Astrocyte (in vitro differentiated cells and primary cell): Measurements from ENCODE around the gene AMN. TPM values are rescaled to one million over a fixed set of nuclear protein-coding genes. Genes with fewer than 3 reads are reported as not detected.

Experiments
- DNase-seq: peaks from one replicate; pipeline ENCODE4 v3.0.0-alpha.2; 2010; ENCODE audit warnings: low read depth
- FAIRE-seq: peaks from 2 replicates; lab custom pipeline; 2011; peaks lifted over from hg19 to GRCh38; lab: Jason Lieb, UNC
- H2AFZ ChIP-seq: 2 replicates; pipeline ENCODE4 v1.6.0; 2012; ENCODE audit warnings: low read depth, low read length, inconsistent platforms
- H3K27ac ChIP-seq: 2 replicates; pipeline ENCODE4 v1.5.1; 2011; ENCODE audit warnings: low read depth, low read length, inconsistent platforms
- H3K27me3 ChIP-seq: 2 replicates; pipeline ENCODE4 v1.6.0; 2011; ENCODE audit warnings: low read length, inconsistent platforms; ENCODE audit not compliant: insufficient read depth
- H3K36me3 ChIP-seq: 2 replicates; pipeline ENCODE4 v1.5.1; 2011; ENCODE audit warnings: low read length, inconsistent platforms; ENCODE audit not compliant: insufficient read depth
- H3K4me1 ChIP-seq: 2 replicates; pipeline ENCODE4 v1.5.1; 2011; ENCODE audit warnings: low read length, inconsistent platforms; ENCODE audit not compliant: insufficient read depth
- H3K4me2 ChIP-seq: 2 replicates; pipeline ENCODE4 v1.6.0; 2012; ENCODE audit warnings: low read length, inconsistent platforms
- H3K4me3 ChIP-seq: 2 replicates; pipeline ENCODE4 v1.5.1; 2011; ENCODE audit warnings: low read depth, mild to moderate bottlenecking, low read length, inconsistent platforms; ENCODE audit not compliant: insufficient read depth
- H3K79me2 ChIP-seq: 2 replicates; pipeline ENCODE4 v1.6.0; 2012; ENCODE audit warnings: mild to moderate bottlenecking, low read length, inconsistent platforms; ENCODE audit not compliant: insufficient read depth
- H3K9ac ChIP-seq: 2 replicates; pipeline ENCODE4 v1.6.0; 2012; ENCODE audit warnings: mild to moderate bottlenecking, low read length, inconsistent platforms
- H3K9me3 ChIP-seq: 2 replicates; pipeline ENCODE4 v1.5.1; 2012; ENCODE audit warnings: low read depth, mild to moderate bottlenecking, low read length, inconsistent platforms; ENCODE audit not compliant: insufficient read depth
- H4K20me1 ChIP-seq: 2 replicates; pipeline ENCODE4 v1.6.0; 2012; ENCODE audit warnings: low read length, inconsistent platforms; ENCODE audit not compliant: insufficient read depth
- H3K27ac Mint-ChIP-seq: one replicate; pipeline ENCODE4 v1.8.0; 2021; ENCODE audit warnings: mild to moderate bottlenecking, mixed read lengths; ENCODE audit not compliant: unreplicated experiment
- H3K27me3 Mint-ChIP-seq: one replicate; pipeline ENCODE4 v1.8.0; 2021; ENCODE audit warnings: low read depth, mixed read lengths; ENCODE audit not compliant: unreplicated experiment
- H3K36me3 Mint-ChIP-seq: one replicate; pipeline ENCODE4 v1.8.0; 2021; ENCODE audit warnings: low read depth, mixed read lengths; ENCODE audit not compliant: unreplicated experiment
- H3K4me1 Mint-ChIP-seq: one replicate; pipeline ENCODE4 v1.8.0; 2021; ENCODE audit warnings: low read depth, mixed read lengths; ENCODE audit not compliant: unreplicated experiment
- H3K4me3 Mint-ChIP-seq: one replicate; pipeline ENCODE4 v1.8.0; 2021; ENCODE audit warnings: mild to moderate bottlenecking, moderate library complexity, mixed read lengths; ENCODE audit not compliant: unreplicated experiment
- H3K9me3 Mint-ChIP-seq: one replicate; pipeline ENCODE4 v1.8.0; 2021; ENCODE audit warnings: mild to moderate bottlenecking, mixed read lengths; ENCODE audit not compliant: unreplicated experiment
- CTCF ChIP-seq: IDR thresholded peaks from 2 replicates; pipeline ENCODE4 v1.5.1; 2011; ENCODE audit warnings: low read depth, mild to moderate bottlenecking, inconsistent platforms, low read length, moderate library complexity; ENCODE audit not compliant: insufficient read depth
- EZH2 ChIP-seq: IDR thresholded peaks from 2 replicates; pipeline ENCODE4 v1.6.1; 2012; ENCODE audit warnings: mild to moderate bottlenecking, low read length, inconsistent platforms; ENCODE audit not compliant: insufficient read depth
- total RNA-seq: library from RNA; stranded (reverse); gene quantifications from 2 replicates; pipeline ENCODE4 v1.2.1, GENCODE V29; 2021

AMN gene
- total RNA-seq, 1 donor from 2014 or later, result 2.0 TPM

- Histone ChIP-seq H3K79me2 (no peaks in the 10 kb centered on the region), H3K9ac (no peak overlapping the region), H3K27ac (no peak overlapping the region), H3K4me3 (no peak overlapping the region), H3K9me3 (no peaks in the 10 kb centered on the region), H4K20me1 (peaks cover 5% of the 10 kb centered on the region), H3K4me1 (no peaks in the 10 kb centered on the region), H3K27me3 (no peaks in the 10 kb centered on the region), H2AFZ (no peak overlapping the region), H3K4me2 (no peak overlapping the region), H3K36me3 (no peaks in the 10 kb centered on the region)
- no peak overlapping the region for H3K27ac Mint-ChIP-seq
- TF ChIP-seq EZH2 (no peak), CTCF (no peak)
- no peak overlapping the region for H3K4me3 Mint-ChIP-seq
- H3K4me1 Mint-ChIP-seq, result no peaks in the 10 kb centered on the region
- FAIRE-seq (no peak), DNase-seq (no peak)
- peaks cover 10% of the 10 kb centered on the region for H3K36me3 Mint-ChIP-seq
- peaks cover 3% of the 10 kb centered on the region for H3K27me3 Mint-ChIP-seq
- no peaks in the 10 kb centered on the region for H3K9me3 Mint-ChIP-seq
These were observed 7.8 kb upstream of the AMN start for GRCh38 chr14:102914474-102915291.

- no peaks in the 10 kb centered on the region for H3K9me3 Mint-ChIP-seq
- Histone ChIP-seq H3K4me2 (no peak overlapping the region), H3K4me3 (no peak overlapping the region), H3K27me3 (no peaks in the 10 kb centered on the region), H3K9ac (no peak overlapping the region), H3K4me1 (no peaks in the 10 kb centered on the region), H2AFZ (no peak overlapping the region), H3K79me2 (no peaks in the 10 kb centered on the region), H3K36me3 (no peaks in the 10 kb centered on the region), H3K9me3 (peaks cover 5% of the 10 kb centered on the region), H3K27ac (no peak overlapping the region), H4K20me1 (peaks cover 3% of the 10 kb centered on the region)
- H3K4me3 Mint-ChIP-seq, result no peak overlapping the region
- no peak for FAIRE-seq
- H3K27me3 Mint-ChIP-seq, result peaks cover 3% of the 10 kb centered on the region
- no peaks in the 10 kb centered on the region for H3K4me1 Mint-ChIP-seq
- DNase-seq, result no peak
- peaks cover 10% of the 10 kb centered on the region for H3K36me3 Mint-ChIP-seq
- H3K27ac Mint-ChIP-seq, result no peak overlapping the region
- no peak for TF ChIP-seq CTCF
- TF ChIP-seq EZH2, result no peak
These were observed 7.0 kb upstream of the AMN start for GRCh38 chr14:102915292-102916110.
